H1 (cell line): ENCODE data around the gene OXER1. TPM values are rescaled to one million over a fixed set of nuclear protein-coding genes. Genes with fewer than 3 reads are reported as not detected.

Experiments
- CTCF ChIA-PET: fragments of 300-600 bp; sonication (Branson Sonifier 250); formaldehyde crosslinking; loops from one replicate; lab custom pipeline; 2021; ENCODE audit not compliant: partially characterized antibody; lab: Charles Lee
- POLR2A ChIA-PET: fragments of 300-600 bp; sonication (Branson Sonifier 250); formaldehyde crosslinking; loops from one replicate; lab custom pipeline; 2021; ENCODE audit warnings: inconsistent platforms; ENCODE audit not compliant: partially characterized antibody; lab: Charles Lee
- DNase-seq, 2 experiments: peaks; one replicate each; pipeline versions ENCODE4 v3.0.0 to v3.0.0-alpha.2; 2010 to 2022; ENCODE audit warnings: low spot score in 2 of 2, low read depth in 1 of 2, mixed read lengths in 1 of 2
- FAIRE-seq: peaks from 2 replicates; lab custom pipeline; 2011; peaks lifted over from hg19 to GRCh38; lab: Jason Lieb, UNC
- H2AFZ ChIP-seq: 2 replicates; pipeline ENCODE4 v1.8.1; 2012; ENCODE audit warnings: low read length, inconsistent platforms
- H2AK5ac ChIP-seq: 2 replicates; pipeline ENCODE4 v1.6.1; 2013; ENCODE audit warnings: low read depth, low read length
- H2BK120ac ChIP-seq: replicated peaks from 2 replicates; pipeline ENCODE3; 2013; ENCODE audit warnings: low read depth, low read length, inconsistent platforms
- H2BK12ac ChIP-seq: 2 replicates; pipeline ENCODE4 v1.6.1; 2013; ENCODE audit warnings: low read depth, low read length
- H2BK15ac ChIP-seq: 2 replicates; pipeline ENCODE4 v1.6.1; 2013; ENCODE audit warnings: low read length
- H2BK20ac ChIP-seq: 2 replicates; pipeline ENCODE4 v1.6.1; 2013; ENCODE audit warnings: low read length
- H2BK5ac ChIP-seq: 2 replicates; pipeline ENCODE4 v1.6.1; 2013; ENCODE audit warnings: low read depth, low read length
- H3K14ac ChIP-seq: 2 replicates; pipeline ENCODE4 v1.6.1; 2013; ENCODE audit warnings: inconsistent platforms; ENCODE audit not compliant: insufficient read length
- H3K18ac ChIP-seq: 2 replicates; pipeline ENCODE4 v1.6.1; 2013; ENCODE audit warnings: low read length; ENCODE audit errors: extremely low read depth
- H3K23ac ChIP-seq: 2 replicates; pipeline ENCODE4 v1.6.1; 2013; ENCODE audit warnings: inconsistent platforms; ENCODE audit not compliant: insufficient read length
- H3K23me2 ChIP-seq: 2 replicates; pipeline ENCODE4 v1.6.1; 2013; ENCODE audit warnings: low read depth, low read length
- H3K27ac ChIP-seq: 2 replicates; pipeline ENCODE4 v1.6.1; 2011; ENCODE audit warnings: low read depth, low read length, inconsistent platforms
- H3K27me3 ChIP-seq, 4 experiments: replicated peaks in 1 of 4; 1 replicate in 1 of 4; 2 replicates in 3 of 4; pipeline versions ENCODE4 v1.6.1 to v1.8.1; 2011 to 2013; ENCODE audit warnings: low read length in 3 of 4, mild to moderate bottlenecking in 3 of 4, inconsistent platforms in 2 of 4, mixed read lengths in 2 of 4, moderate library complexity in 1 of 4; ENCODE audit not compliant: control insufficient read depth in 3 of 4, insufficient read depth in 3 of 4; ENCODE audit errors: extremely low read depth in 1 of 4
- H3K36me3 ChIP-seq, 4 experiments: 2 replicates each; pipeline versions ENCODE4 v1.6.1 to v1.8.1; 2011 to 2013; ENCODE audit warnings: mild to moderate bottlenecking in 4 of 4, low read length in 3 of 4, moderate library complexity in 2 of 4, control low read depth in 1 of 4, inconsistent platforms in 1 of 4; ENCODE audit not compliant: insufficient read depth in 4 of 4, control insufficient read depth in 2 of 4
- H3K4ac ChIP-seq: replicated peaks from 2 replicates; pipeline ENCODE3; 2013; ENCODE audit warnings: low read length, low read depth, mixed read lengths, inconsistent platforms; ENCODE audit not compliant: insufficient read length
- H3K4me1 ChIP-seq, 4 experiments: replicated peaks in 1 of 4; 1 replicate in 1 of 4; 2 replicates in 3 of 4; pipeline versions ENCODE4 v1.6.1 to v1.8.1; 2011 to 2013; ENCODE audit warnings: low read length in 3 of 4, inconsistent platforms in 2 of 4, mixed read lengths in 1 of 4; ENCODE audit not compliant: insufficient read depth in 4 of 4, control insufficient read depth in 3 of 4
- H3K4me2 ChIP-seq, 2 experiments: 2 replicates each; pipeline versions ENCODE4 v1.6.1 to v1.8.1; 2011 to 2013; ENCODE audit warnings: low read depth in 2 of 2, low read length in 2 of 2, control low read depth in 1 of 2, inconsistent platforms in 1 of 2, mild to moderate bottlenecking in 1 of 2; ENCODE audit not compliant: insufficient read depth in 1 of 2
- H3K4me3 ChIP-seq, 4 experiments: fragments of 200-600, 300-600 bp in 1 of 4; sonication (generic), shearing (Covaris generic), sonication (Bioruptor Twin) in 1 of 4; 2 replicates each; pipeline versions ENCODE4 v1.5.1 to v1.8.1; 2011 to 2016; ENCODE audit warnings: low read length in 4 of 4, low read depth in 3 of 4, control low read depth in 2 of 4, inconsistent platforms in 2 of 4, mild to moderate bottlenecking in 2 of 4, mixed read lengths in 1 of 4, moderate library complexity in 1 of 4; ENCODE audit not compliant: insufficient read depth in 2 of 4; ENCODE audit errors: extremely low read depth in 1 of 4
- H3K56ac ChIP-seq: replicated peaks from 2 replicates; pipeline ENCODE3; 2013; ENCODE audit warnings: low read depth, mild to moderate bottlenecking, mixed read lengths, low read length, inconsistent platforms; ENCODE audit not compliant: insufficient read length
- H3K79me1 ChIP-seq: 2 replicates; pipeline ENCODE4 v1.6.1; 2013; ENCODE audit warnings: low read depth, low read length, control low read depth
- H3K79me2 ChIP-seq, 2 experiments: 2 replicates each; pipeline versions ENCODE4 v1.6.1 to v1.8.1; 2012 to 2013; ENCODE audit warnings: low read length in 2 of 2, mild to moderate bottlenecking in 2 of 2, inconsistent platforms in 1 of 2; ENCODE audit not compliant: insufficient read depth in 2 of 2, control insufficient read depth in 1 of 2
- H3K9ac ChIP-seq, 4 experiments: replicated peaks in 1 of 4; 1 replicate in 1 of 4; 2 replicates in 3 of 4; pipeline versions ENCODE4 v1.6.1 to v1.8.1; 2011 to 2013; ENCODE audit warnings: low read depth in 3 of 4, low read length in 3 of 4, control low read depth in 2 of 4, mild to moderate bottlenecking in 2 of 4, moderate library complexity in 2 of 4, inconsistent platforms in 1 of 4; ENCODE audit errors: extremely low read depth in 1 of 4
- H3K9me3 ChIP-seq, 2 experiments: 2 replicates each; pipeline versions ENCODE4 v1.6.1 to v1.8.1; 2012 to 2013; ENCODE audit warnings: mild to moderate bottlenecking in 2 of 2, moderate library complexity in 2 of 2, control low read depth in 1 of 2, inconsistent platforms in 1 of 2, low read depth in 1 of 2, low read length in 1 of 2, mixed read lengths in 1 of 2; ENCODE audit not compliant: insufficient read depth in 2 of 2
- H4K20me1 ChIP-seq, 2 experiments: replicated peaks in 1 of 2; 2 replicates each; pipeline versions ENCODE3 to v1.8.1; 2011 to 2013; ENCODE audit warnings: inconsistent platforms in 2 of 2, low read length in 2 of 2, mild to moderate bottlenecking in 1 of 2; ENCODE audit not compliant: insufficient read depth in 2 of 2, control insufficient read depth in 1 of 2
- H4K5ac ChIP-seq: 2 replicates; pipeline ENCODE4 v1.6.1; 2013; ENCODE audit warnings: low read length, low read depth, mixed read lengths, inconsistent platforms; ENCODE audit not compliant: insufficient read length
- H4K8ac ChIP-seq: 2 replicates; pipeline ENCODE4 v1.8.0; 2013; ENCODE audit warnings: mild to moderate bottlenecking, moderate library complexity, low read length, inconsistent platforms; ENCODE audit not compliant: insufficient read depth; ENCODE audit errors: extremely low read depth
- H4K91ac ChIP-seq: replicated peaks from 2 replicates; pipeline ENCODE3; 2013; ENCODE audit warnings: low read length, mixed read lengths, inconsistent platforms; ENCODE audit not compliant: insufficient read length
- BCL11A ChIP-seq, 2 experiments: IDR thresholded peaks; one replicate each; pipeline ENCODE4 v1.6.1; 2011; ENCODE audit warnings: low read depth in 2 of 2, low read length in 2 of 2, mild to moderate bottlenecking in 2 of 2
- CTBP2 ChIP-seq: IDR thresholded peaks from 2 replicates; pipeline ENCODE4 v1.7.0; 2011; ENCODE audit warnings: borderline replicate concordance, mild to moderate bottlenecking, moderate library complexity, mixed read lengths, low read length; ENCODE audit not compliant: insufficient read depth, insufficient read length
- EP300 ChIP-seq, 2 experiments: IDR thresholded peaks; 1 replicate in 1 of 2; 2 replicates in 1 of 2; pipeline ENCODE4 v1.6.1; 2011 to 2012; ENCODE audit warnings: low read depth in 2 of 2, low read length in 2 of 2, mild to moderate bottlenecking in 2 of 2, borderline replicate concordance in 1 of 2, inconsistent platforms in 1 of 2, moderate library complexity in 1 of 2
- EZH2 ChIP-seq: fragments of 200-600 bp; sonication (generic); IDR thresholded peaks from 2 replicates; pipeline ENCODE4 v1.7.1; 2012; ENCODE audit warnings: low read depth, mild to moderate bottlenecking, moderate library complexity, low read length, inconsistent platforms; ENCODE audit not compliant: severe bottlenecking
- GTF2F1 ChIP-seq: IDR thresholded peaks from 2 replicates; pipeline ENCODE4 v1.6.1; 2012; ENCODE audit warnings: low read depth, low read length, improper control_type of control experiment, borderline replicate concordance
- KDM5A ChIP-seq: fragments of 200-600 bp; IDR thresholded peaks from 2 replicates; pipeline ENCODE4 v1.7.1; 2012; ENCODE audit warnings: mild to moderate bottlenecking, low read length, inconsistent platforms, mixed read lengths
- MAFK ChIP-seq: IDR thresholded peaks from 2 replicates; pipeline ENCODE4 v1.6.1; 2012; ENCODE audit warnings: low read depth, mild to moderate bottlenecking, improper control_type of control experiment, low read length
- MAX ChIP-seq: IDR thresholded peaks from 2 replicates; pipeline ENCODE4 v1.6.1; 2012; ENCODE audit warnings: inconsistent platforms
- NRF1 ChIP-seq: IDR thresholded peaks from 2 replicates; pipeline ENCODE4 v1.6.1; 2011; ENCODE audit warnings: mild to moderate bottlenecking, low read depth, low read length, improper control_type of control experiment
- RFX5 ChIP-seq: IDR thresholded peaks from 2 replicates; pipeline ENCODE4 v1.6.1; 2011; ENCODE audit warnings: low read depth, low read length, improper control_type of control experiment, borderline replicate concordance
- RXRA ChIP-seq: IDR thresholded peaks from 2 replicates; pipeline ENCODE4 v1.6.1; 2011; ENCODE audit warnings: low read depth, mild to moderate bottlenecking, low read length, moderate library complexity; ENCODE audit not compliant: insufficient read depth
- SP1 ChIP-seq: IDR thresholded peaks from 2 replicates; pipeline ENCODE4 v1.6.1; 2011; ENCODE audit warnings: low read depth, low read length
- SP4 ChIP-seq: IDR thresholded peaks from 2 replicates; pipeline ENCODE4 v1.6.1; 2012; ENCODE audit warnings: low read length, inconsistent platforms
- SRF ChIP-seq: IDR thresholded peaks from 2 replicates; pipeline ENCODE4 v1.6.1; 2011; ENCODE audit warnings: mild to moderate bottlenecking, low read depth, low read length, moderate library complexity
- TCF12 ChIP-seq: IDR thresholded peaks from 2 replicates; pipeline ENCODE4 v1.6.1; 2011; ENCODE audit warnings: low read depth, mild to moderate bottlenecking, low read length
- WGBS, 2 experiments: shearing (Covaris generic) in 1 of 2; methylation state at CpG; one replicate each; pipeline versions ENCODE4 v1.1.6 to v1.1.7; 2013 to 2015; ENCODE audit warnings: low lambda C conversion rate in 2 of 2, mixed read lengths in 2 of 2, inconsistent platforms in 1 of 2, low coverage in 1 of 2, missing lambda C conversion rate in 1 of 2; ENCODE audit not compliant: insufficient replicate concordance in 2 of 2, insufficient coverage in 1 of 2, insufficient read length in 1 of 2; ENCODE audit errors: extremely low coverage in 1 of 2, missing lambda C conversion rate in 1 of 2; 5-methylcytosine and 5-hydroxymethylcytosine counted together
- polyA plus RNA-seq, 7 experiments: library from polyadenylated mRNA; depleted of rRNA in 3 of 7; stranded (reverse) in 5 of 7; unstranded in 2 of 7; fragments of >200 nt in 5 of 7; fragments of 200-250 nt in 2 of 7; gene quantifications; 1 replicate in 5 of 7; 2 replicates in 1 of 7; 4 replicates in 1 of 7; pipeline versions ENCODE4 v1.2.1 to v1.2.3, GENCODE V29; 2011 to 2013; ENCODE audit warnings: missing spikeins in 2 of 7, mixed read lengths in 2 of 7
- total RNA-seq: library from RNA; stranded (reverse); fragmentation: NEBNext Ultra II Directional; extraction: Animal tissue kit (Norgen Biotek cat#: 25700); gene quantifications from 2 replicates; pipeline ENCODE4 v1.2.1, GENCODE V29; 2021

OXER1 gene
- total and polyA plus RNA-seq, 2 of the 8 experiments (the other 6 are each of a cell fraction or from before 2014, with no cell fraction given): 1.2 to 2.9 TPM

- no peak overlapping the region for H2BK5ac ChIP-seq
- H3K79me2 ChIP-seq: no peaks in the 10 kb centered on the region
- H2AK5ac ChIP-seq: no peak overlapping the region
- no peaks in the 10 kb centered on the region for H3K9me3 ChIP-seq
- no peak overlapping the region for H2BK120ac ChIP-seq
- no peaks in the 10 kb centered on the region; a peak in 2 of 8 replicates for H3K36me3 ChIP-seq
- H4K20me1 ChIP-seq: no peaks in the 10 kb centered on the region
- no peak overlapping the region for H3K18ac ChIP-seq
- no peak overlapping the region for H4K5ac ChIP-seq
- H3K4me3 ChIP-seq: no peak overlapping the region
- H3K56ac ChIP-seq: no peak overlapping the region
- H2AFZ ChIP-seq: no peak overlapping the region
- H3K23me2 ChIP-seq: no peaks in the 10 kb centered on the region
- no peak overlapping the region for H2BK20ac ChIP-seq
- no peak overlapping the region for H4K8ac ChIP-seq
- H3K4ac ChIP-seq: no peak overlapping the region
- H3K23ac ChIP-seq: no peak overlapping the region
- H3K27ac ChIP-seq: no peak overlapping the region
- CTCF ChIA-PET: interaction anchor here (1.1 kb wide), 1 partner anchor 28 kb away, joined by 3 read pairs; no protein-coding TSS in a partner anchor
- H3K4me2 ChIP-seq: no peak overlapping the region
- no peaks in the 10 kb centered on the region for H3K79me1 ChIP-seq
- POLR2A ChIA-PET: no interaction called here
- no peak overlapping the region for H3K9ac ChIP-seq
- no peak overlapping the region for H3K14ac ChIP-seq
- peaks cover 0 to 10% (median 0%) of the 10 kb centered on the region in 4 experiments; a peak in 2 of 7 replicates for H3K4me1 ChIP-seq
- H2BK15ac ChIP-seq: no peak overlapping the region
- no peaks in the 10 kb centered on the region for H3K27me3 ChIP-seq
- no peak overlapping the region for H4K91ac ChIP-seq
- H2BK12ac ChIP-seq: no peak overlapping the region
- FAIRE-seq (no peak), DNase-seq (no peak)
- 86% methylated on average over 2 of the region's 2 CpGs; no CpG with 5 or more reads in 1 of the 2 experiments for WGBS, 2 experiments
- TF ChIP-seq NRF1 (no peak), MAFK (no peak), KDM5A (no peak), SP4 (no peak), TCF12 (no peak), GTF2F1 (no peak), RFX5 (no peak), SP1 (no peak), EP300 (IDR thresholded peaks at IDR 0.05; ENCODE audit: borderline replicate concordance in 1 of 2, low read depth in 2 of 2, low read length in 2 of 2) (no peak), EZH2 (no peak), MAX (no peak), SRF (no peak), BCL11A (IDR thresholded peaks at IDR 0.05; ENCODE audit: low read depth in 2 of 2, low read length in 2 of 2) (no peak), RXRA (no peak), CTBP2 (no peak)
Measured at GRCh38 chr2:42724886-42725285, 39.0 kb downstream of the OXER1 start.
